Stimulated activated CD4-positive, alpha-beta T cell treated with anti-CD3 and anti-CD28 coated beads, Interleukin-12 subunit alpha, Interleukin-12 subunit beta, amount 100 ng/mL, for 24 hours (primary cell): ENCODE results near the gene MFSD6L.

Experiments
- DNase-seq, 2 experiments: peaks; one replicate each; pipeline ENCODE4 v3.0.0-alpha.2; 2020; ENCODE audit warnings: low read depth in 2 of 2

MFSD6L gene, protein sequence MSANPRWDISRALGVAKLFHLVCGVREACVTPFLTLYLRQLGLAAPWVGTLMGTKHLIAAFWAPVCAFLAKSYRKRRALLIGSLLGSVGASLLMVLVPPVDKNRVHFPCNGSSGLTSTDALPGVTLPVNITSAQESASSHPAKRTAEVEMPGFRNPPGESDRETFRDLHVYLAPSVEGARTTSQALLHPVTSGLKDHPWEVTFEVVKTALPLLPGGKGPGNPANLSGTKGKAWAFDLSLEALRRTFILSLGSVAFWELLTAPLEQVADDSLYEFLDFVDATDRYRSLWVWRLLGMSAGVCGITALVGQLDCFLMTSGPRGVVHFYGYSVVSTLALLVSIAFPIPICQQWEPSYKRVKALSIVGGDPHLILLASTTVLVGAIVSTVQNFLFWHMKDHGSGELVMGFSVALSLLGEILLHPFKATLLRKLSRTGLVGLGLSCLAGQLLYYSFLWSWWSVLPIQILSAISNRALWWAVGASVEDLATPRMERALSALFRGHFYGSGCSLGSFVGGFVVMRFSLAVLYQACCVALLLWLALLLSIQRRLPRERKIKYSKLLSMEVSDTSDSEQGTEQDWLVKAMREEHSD

DNA sequence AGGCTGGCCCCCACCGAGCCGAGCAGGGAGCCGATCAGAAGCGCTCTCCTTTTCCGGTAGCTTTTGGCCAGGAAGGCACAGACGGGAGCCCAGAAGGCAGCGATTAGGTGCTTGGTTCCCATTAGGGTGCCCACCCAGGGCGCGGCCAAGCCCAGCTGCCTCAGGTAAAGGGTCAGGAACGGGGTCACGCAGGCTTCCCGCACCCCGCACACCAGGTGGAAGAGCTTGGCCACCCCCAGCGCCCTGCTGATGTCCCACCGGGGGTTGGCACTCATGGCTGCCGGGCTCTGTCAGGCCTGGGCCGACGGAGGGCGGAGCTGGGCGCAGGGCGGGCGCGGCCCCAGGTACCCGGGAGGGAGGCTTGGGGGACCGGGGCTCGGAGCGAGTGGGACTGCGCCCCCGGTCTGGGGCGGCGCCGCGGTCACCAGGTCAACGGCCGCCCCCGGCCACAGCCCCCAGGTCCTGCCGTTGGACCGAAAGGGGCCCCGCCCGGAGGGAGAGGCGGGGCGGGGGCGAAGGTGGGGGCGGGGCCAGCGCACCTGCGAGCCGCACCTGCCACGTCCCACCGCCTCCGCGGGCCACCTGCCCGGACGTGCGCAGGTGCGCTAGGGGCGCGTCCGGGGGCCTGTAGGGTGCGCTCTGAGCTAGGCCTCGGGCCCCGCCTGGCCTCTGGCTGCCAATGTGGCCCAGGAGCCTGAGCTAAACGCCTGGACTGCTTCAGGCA lies at the start of gene MFSD6L:
Gene MFSD6L, minus strand, starts transcription at position 520 of the 724 bp plus-strand sequence. Its CDS starts 245 bp downstream, at position 275.
- no peak for DNase-seq

DNA sequence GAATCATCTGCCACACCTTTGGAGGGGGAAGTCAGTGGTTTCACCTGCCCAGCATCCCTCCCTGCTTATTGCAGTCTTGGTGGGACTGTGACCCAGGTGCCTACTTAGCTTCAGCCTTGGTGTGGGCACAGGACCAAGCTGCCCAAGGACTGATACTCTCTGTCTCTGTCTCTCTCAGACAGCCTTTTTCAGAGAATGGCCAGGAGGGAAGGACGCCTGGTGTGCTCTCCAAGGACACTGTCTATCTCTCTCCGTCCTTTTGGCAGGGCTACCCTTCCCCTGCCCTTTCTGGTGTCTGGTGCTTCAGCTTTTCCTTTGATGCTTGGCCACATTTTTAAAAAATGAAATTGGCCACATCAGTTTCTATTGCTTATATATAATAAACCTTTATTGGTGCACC lies 48.7 kb upstream of the MFSD6L start:
- no peak for DNase-seq

DNA sequence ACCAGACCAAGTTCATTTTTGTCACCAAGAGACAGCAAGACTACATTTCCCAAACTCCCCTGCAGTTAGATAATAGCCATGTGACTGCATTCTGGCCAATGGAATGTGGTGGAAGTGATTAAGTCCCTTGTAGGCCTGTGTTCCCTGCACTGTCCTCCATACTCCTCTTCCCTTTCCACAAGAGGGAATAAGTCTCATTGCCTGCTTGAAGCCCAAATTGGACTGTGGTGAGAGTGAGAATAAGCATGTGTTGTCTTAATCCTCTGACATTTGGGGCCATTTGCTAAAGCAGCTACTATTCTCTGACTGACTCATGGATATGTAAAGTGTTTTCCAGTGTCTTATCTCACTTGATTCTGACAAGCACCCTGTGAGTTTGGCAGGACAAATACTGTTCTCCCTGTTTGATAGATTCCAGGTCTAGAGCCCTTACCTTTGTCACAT lies 47.6 kb upstream of the MFSD6L start:
- DNase-seq = no peak

DNA sequence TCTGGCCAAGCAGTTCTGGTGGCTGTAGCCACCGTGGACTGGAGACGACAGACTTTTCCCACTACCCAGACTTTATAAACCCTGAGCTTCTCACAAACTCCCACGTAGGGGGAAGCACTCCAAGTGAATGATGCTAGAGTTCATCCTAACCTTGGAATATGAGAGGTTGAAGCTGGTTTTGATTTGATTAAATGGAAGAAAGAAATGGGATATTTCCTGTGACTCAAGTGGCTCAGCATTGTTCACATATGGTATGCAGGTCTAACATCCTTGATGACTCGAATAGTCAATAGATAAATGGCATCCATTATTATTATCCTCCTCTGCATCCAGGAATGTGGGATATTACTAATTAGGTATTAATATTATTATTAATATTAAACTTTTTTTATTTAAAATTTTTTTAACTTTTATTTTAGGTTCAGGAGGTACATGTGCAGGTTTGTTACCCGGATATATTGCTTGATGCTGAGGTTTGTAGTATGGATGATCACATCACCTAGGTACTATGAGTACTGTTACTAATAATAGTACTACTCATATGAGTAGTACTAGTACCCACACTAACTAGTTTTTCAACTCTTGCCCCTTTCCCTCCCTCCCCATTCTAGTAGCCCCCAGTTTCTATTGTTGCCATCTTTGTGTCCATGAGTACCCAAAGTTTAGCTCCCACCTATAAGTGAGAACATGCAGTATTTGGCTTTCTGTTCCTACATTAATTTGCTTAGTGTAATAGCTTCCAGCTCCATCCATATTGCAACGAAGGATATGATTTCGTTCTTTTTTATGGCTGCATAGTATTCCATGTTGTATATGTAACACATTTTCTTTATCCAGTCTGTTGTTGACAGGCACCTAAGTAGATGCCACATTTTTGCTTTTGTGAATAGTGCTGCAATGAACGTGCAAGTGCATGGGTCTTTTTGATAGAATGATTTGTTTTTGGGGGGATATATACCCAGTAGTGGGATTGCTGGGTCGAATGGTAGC lies 45.4 kb upstream of the MFSD6L start:
- no peak for DNase-seq

DNA sequence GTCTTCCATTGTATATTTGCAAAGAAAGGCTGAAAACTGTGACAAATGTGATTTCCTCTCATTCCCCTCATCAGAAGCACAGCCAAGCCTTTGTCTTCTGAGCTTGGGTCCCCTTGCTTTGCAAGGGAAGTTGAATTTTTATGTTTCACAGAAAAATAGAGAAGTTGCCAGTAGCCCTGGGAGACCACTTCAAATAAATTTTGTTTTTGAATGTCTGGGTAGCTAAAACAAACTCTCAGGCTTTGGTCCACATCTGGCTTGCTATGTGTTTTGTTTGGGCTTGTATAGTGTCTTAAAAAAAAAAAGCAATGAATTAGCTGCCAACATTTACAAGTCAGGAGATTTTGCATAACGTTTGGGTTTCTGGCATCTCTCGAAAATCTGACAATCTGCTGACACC lies 44.2 kb upstream of the MFSD6L start:
- no peak for DNase-seq

DNA sequence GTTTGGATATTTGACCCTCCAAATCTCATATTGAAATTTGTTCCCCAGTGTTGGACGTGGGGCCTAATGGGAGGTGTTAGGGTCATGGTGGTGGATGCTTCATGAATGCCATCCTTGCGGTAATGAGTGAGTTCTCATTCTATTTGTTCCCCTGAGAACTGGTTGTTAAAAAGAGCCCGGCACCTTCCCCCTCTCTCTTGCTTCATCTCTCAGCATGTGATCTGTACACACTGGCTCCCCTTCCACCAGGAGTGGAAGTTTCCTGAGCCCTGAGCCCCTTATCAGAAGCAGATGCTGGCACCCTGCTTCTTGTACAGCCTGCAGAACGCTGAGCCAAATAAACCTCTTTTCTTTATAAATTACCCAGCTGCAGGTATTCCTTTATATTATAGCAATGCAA lies 42.7 kb upstream of the MFSD6L start:
- DNase-seq = no peak

DNA sequence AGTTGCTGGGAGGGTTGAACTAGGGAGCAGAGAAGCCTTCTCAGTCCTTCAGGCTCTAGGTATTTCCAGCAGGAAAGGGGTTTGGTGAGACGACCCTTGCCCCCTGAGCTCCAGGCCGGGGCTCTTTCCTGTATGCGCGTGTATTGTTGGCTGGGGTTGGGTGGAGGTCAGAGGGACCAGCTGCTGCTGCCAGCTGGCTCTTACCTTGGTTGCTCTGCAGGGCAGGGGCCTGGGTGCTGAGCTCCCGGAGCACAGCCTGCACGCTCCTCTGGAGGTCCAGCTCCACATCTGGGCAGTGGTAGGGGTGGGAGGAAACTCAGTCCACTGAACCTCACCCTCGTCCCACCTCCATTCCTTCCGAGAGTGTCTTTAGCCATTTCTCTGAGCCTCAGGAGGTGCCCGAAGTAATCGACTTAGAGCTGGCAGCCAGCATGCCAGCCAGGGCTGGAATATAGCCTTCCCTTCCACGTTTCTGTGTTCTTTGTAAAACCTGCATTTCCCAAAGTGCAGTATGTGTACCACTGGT lies 40.3 kb upstream of the MFSD6L start:
- DNase-seq = no peak

DNA sequence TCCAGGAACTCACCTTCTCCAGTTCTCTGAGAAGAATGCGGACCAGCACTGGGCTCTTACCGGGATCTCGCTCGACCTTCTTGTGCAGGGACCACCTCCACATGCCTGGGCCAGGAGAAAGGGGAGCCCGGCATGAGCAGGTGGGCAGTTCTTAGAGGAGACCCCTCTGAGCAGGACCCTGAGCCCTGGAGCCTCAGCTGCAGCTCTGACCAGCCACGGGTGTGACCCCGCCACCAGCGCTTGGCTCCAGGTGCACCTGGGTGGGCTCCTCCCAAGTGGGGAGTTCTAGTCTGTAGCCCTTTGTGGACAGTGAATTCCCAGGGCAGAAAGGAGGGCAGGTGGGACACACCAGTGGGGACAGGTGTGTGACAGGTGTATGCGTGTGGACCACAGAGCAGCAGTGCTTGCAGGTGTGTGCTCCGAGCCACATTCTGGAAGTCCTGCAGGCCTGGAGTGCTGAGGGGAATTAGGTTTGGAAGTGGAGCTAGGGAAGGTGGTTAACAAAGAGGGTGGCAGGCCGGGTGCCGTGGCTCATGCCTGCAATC lies 39.5 kb upstream of the MFSD6L start:
- no peak for DNase-seq

DNA sequence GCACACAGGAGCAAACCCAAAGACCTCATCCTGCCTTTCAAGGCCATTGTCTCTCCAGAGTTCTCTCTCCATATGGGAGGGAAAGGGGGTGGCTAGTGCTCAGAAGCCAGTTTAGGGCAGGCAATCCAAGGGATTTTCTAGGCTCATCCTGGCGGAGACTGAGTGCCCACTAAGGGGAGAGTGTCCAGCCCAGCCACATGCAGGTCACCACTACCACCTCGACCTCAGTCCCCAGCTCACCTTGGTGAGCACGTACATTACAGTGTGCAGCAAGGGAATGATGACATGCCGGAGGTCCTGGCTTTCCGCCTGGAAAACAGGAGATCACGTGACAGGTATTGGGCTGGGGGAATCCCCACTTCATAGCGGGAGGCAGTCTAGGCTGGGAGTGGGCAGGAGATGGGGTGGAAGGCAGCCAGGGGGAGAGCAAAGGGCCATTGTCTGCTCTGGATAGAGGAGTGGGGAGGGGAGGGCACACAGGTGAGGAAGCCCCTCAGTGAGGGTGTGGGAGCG lies 38.5 kb upstream of the MFSD6L start:
- DNase-seq = no peak

DNA sequence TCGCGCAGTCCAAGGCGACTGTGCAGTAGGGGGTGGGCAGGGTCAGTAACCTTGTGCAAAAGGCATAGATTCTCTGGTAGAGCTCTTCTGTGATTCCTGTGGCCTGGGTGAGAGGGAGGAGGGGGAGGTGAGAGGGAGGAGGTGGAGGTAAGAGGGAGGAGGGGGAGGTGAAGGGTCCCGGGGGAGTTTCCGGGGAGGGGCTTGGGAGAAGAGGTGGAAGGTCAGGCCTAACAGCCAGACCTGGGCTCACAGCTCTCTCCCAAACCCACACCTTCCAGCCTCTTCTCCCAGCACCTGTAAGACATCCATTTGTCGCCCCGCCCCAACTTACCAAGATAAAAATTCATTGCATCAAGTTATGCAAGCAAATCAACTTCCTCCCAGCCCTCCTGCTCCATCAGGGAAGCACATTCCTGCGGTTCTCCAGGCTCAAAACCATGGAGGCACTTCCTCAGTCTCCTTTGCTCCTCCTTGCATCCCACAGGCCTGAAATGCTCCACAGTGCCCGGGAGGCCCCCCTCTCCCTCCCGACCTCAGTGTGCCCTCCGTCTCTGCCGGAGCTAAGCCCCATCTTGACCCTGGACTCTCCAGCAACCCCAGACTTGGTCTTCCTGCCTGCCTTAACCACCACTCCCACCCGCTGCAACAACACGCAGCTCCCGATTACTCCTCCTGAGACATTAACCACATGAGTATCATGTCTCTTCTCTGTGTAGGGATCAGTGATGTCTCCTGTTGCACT lies 37.8 kb upstream of the MFSD6L start:
- DNase-seq = no peak

DNA sequence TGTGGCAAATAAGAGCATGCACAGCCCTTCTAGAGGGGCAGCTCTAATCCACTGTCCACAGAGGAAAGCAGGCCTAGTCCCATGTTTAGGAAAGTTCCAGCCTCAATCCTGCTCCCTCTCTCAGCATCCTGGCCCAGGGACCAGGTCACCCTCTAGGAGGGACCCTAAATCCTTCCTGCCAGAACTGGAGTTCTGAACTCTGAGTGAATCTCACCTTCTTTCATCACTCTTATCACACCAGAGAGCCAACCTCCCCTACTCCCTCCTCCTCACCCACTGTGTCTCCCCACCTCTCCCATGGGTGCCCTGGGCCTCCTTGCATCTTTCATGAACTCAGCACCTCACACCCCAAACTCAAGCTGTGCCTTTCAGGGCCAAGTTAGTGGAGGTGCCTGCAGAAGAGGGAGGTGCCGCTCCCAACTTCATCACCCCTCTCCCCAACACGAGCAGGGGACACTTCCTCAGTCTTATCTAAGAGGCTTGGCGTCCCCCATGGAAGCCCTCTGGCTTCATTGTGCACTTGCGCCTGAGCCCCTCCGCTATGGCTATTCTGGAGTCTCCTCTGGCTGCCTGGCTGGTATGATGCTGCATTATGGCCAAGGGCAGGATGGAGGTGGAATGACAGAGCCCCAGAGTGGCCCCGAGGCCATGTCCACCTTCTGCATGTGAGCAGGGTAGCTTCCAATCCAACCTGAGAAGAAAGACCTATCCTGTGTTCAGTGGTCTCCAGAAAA lies 36.6 kb upstream of the MFSD6L start:
- no peak for DNase-seq

DNA sequence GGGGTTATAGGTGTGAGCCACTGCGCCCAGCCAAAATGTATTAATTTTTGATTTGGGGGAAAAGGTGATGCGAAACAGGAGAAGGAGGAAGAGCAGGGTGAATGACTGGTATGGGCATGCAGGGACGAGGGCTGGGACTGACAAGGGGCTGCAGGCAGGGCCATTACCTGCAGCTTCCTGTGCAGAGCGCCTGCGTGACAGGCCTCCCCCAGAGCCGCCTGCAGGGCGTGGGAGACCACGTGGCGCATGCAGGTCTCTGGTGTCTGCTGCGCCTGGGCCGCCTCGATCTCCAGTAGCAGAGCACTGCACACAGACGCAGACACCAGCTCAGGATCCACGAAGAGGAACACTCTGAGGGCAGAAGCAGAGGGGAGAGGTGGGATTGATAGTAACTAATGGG lies 35.9 kb upstream of the MFSD6L start:
- DNase-seq = no peak

DNA sequence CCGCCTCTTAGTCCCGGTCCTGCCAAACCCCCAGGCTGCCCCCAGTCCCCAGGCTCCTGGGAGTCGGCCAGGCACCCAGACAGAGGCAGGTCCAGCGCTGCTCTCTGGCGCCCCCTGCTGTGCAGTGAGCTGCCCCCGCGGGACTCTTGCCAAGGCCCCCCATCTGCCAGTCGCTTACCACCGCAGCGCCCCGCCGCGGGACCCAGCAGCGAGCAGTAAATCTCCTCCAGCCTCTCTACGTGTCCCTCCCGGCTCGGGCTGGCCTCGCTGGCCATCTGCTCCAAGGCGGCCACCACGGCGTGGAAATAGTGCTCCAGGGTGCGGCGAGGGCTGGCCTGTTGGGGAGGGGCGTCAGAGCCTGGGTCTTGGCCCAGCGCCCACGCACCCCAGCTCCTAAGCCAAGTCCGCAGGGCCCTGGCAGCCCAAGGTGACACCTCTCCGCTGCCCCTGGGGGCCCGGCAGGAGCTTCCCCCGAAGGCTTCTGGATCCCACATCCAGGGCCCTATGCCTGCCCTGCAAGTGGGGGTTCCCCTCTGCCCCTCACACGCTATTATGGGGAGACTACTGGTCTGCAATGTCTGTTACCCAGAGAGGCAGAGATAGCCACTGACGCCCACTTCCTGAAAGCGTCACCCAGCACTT lies 33.7 kb upstream of the MFSD6L start:
- DNase-seq = peak in 1 of 2 experiments; percentile 32

DNA sequence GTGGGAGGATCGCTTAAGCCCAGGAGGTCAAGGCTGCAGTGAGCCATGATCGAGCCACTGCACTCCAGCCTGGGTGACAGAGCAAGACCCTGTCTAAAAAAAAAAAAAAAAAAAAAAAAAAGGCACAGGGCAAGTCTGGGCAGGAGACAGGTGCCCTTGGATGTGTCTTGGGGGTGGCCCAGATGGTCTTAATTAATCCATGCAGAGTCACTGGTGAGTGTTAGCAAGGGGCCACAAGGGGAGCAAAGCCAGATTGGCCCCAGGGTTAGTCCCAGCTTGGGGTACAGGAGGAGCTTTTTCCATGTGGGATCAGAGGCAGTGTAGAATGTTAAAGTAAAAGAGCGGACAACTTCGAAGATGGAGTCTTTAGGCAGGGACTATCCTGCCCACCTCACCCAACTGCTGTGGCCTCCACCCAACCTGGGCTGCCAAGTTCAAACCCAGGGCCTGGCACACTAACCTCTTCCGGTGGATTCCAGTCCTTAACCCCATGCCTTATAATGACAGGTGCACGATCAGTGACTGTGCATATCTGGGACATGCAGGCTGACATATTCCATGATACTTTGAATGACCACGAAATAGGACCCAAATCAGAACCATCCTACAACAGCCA lies 32.2 kb upstream of the MFSD6L start:
- DNase-seq = no peak

DNA sequence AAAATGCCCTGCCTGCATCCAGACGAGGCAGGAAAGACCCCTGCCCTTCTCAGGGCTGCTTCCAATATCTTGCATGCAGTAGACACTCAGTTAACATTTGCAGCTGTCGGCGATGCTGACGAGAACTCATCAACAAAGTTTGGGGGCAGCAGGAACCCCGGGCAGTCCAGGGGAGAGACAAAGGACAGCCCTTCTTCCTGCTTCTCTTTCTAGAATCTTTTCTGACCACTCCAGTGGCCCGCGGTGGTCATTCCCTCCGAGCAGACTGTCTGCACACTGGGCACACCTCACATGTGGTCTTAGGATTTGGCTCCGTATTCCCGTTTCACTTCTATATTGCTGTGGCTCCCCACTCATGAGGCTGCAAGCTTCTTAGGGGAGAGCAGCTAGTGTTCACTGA lies 31.0 kb upstream of the MFSD6L start:
- DNase-seq = no peak

DNA sequence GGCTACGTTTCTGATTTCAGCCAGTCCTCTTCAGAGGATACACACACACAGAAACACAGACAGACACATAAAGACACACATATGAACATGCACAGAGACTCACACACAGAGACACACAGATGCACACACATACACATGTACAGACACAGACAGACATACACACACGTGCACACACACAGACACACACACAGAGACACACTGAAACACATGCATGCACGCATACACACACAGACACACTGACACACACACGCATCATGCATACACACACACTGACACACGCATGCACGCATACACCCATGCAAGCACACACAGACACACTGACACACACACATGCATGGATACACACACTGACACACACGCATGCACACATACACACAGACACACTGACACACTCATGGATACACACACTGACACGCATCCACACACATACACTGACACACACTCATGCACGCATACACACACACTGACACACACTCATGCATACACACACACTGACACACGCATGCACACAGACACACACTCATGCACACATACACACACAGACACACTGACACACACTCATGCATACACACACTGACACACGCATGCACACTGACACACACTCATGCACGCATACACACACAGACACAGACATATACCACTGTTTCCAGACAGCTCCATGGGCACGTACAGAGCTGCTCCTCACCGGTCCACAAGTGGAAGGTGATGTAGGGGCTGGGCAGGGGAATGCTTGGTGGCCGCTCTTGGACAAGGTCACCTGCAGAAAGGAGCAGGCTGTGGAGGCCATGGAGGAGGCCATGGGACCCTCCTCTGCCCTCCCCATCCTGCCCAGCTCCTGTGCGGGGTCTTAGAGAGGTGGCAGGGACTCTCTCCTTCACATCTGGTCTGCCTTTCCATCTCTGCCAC lies 30.1 kb upstream of the MFSD6L start:
- no peak for DNase-seq

DNA sequence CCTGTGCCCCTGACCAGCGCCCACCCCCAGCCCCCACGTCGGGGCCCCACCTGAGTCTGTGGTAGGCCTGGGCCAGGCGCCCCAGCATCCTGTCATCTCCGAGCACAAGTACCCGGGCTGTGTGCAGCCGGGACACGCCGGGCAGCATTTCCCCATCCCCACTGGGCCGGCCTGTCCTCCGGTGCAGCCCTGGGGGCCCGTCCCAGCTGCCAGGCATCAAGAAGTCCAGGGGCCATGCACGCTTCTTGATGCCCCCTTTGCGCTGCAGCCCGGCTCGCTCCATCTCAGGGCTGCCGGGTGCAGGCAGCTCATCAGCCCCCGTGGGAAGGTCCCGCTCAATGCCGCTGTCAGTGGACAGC lies 29.3 kb upstream of the MFSD6L start:
- DNase-seq = no peak
